HEK293 (cell line): Measurements from ENCODE around the gene TRAM2.

ENCODE experiments used
- SALL2 ChIP-seq: fragments of 450-650 bp; formaldehyde crosslinking; IDR thresholded peaks from 2 replicates; pipeline ENCODE4 v1.5.0; 2017; ENCODE audit warnings: missing biosample characterization, mild to moderate bottlenecking, missing genetic modification characterization, borderline replicate concordance
- SP2 ChIP-seq: fragments of 450-650 bp; formaldehyde crosslinking; IDR thresholded peaks from 2 replicates; pipeline ENCODE4 v1.5.1; 2016; ENCODE audit warnings: missing biosample characterization, missing genetic modification characterization
- SP3 ChIP-seq: fragments of 450-650 bp; formaldehyde crosslinking; IDR thresholded peaks from 2 replicates; pipeline ENCODE4 v1.5.1; 2016; ENCODE audit warnings: missing biosample characterization, missing genetic modification characterization
- TCF7L2 ChIP-seq: IDR thresholded peaks from 2 replicates; pipeline ENCODE4 v1.6.1; 2011; ENCODE audit warnings: low read depth, mild to moderate bottlenecking, inconsistent platforms, low read length, moderate library complexity, borderline replicate concordance
- ZEB2 ChIP-seq: fragments of 450-650 bp; formaldehyde crosslinking; IDR thresholded peaks from 2 replicates; pipeline ENCODE4 v1.5.1; 2016; ENCODE audit warnings: missing biosample characterization, missing genetic modification characterization
- ZNF121 ChIP-seq: fragments of 450-650 bp; formaldehyde crosslinking; IDR thresholded peaks from 2 replicates; pipeline ENCODE4 v1.5.1; 2016; ENCODE audit warnings: missing biosample characterization, missing genetic modification characterization
- ZNF138 ChIP-seq: fragments of 450-650 bp; formaldehyde crosslinking; IDR thresholded peaks from 2 replicates; pipeline ENCODE4 v1.5.1; 2016; ENCODE audit warnings: missing biosample characterization, missing genetic modification characterization, borderline replicate concordance
- ZNF266 ChIP-seq: fragments of 450-650 bp; formaldehyde crosslinking; IDR thresholded peaks from 2 replicates; pipeline ENCODE4 v1.5.1; 2016; ENCODE audit warnings: missing biosample characterization, missing genetic modification characterization, low read depth
- ZSCAN5A ChIP-seq: fragments of 450-650 bp; formaldehyde crosslinking; IDR thresholded peaks from 2 replicates; pipeline ENCODE4 v1.5.1; 2016; ENCODE audit warnings: missing biosample characterization, missing genetic modification characterization
- TF ChIP-seq, protein P1 (sequence below): fragments of 450-650 bp; formaldehyde crosslinking; IDR thresholded peaks from 2 replicates; pipeline ENCODE4; 2016; ENCODE audit warnings: missing biosample characterization, missing genetic modification characterization
- TF ChIP-seq, protein P2 (sequence below): fragments of 450-650 bp; formaldehyde crosslinking; IDR thresholded peaks from 2 replicates; pipeline ENCODE4 v1.5.1; 2016; ENCODE audit warnings: missing biosample characterization, missing genetic modification characterization
- TF ChIP-seq, protein P3 (sequence below): fragments of 450-650 bp; formaldehyde crosslinking; conservative IDR thresholded peaks from 2 replicates; pipeline ENCODE4 v1.5.1; 2016; ENCODE audit warnings: low read depth, missing biosample characterization, missing genetic modification characterization

DNA sequence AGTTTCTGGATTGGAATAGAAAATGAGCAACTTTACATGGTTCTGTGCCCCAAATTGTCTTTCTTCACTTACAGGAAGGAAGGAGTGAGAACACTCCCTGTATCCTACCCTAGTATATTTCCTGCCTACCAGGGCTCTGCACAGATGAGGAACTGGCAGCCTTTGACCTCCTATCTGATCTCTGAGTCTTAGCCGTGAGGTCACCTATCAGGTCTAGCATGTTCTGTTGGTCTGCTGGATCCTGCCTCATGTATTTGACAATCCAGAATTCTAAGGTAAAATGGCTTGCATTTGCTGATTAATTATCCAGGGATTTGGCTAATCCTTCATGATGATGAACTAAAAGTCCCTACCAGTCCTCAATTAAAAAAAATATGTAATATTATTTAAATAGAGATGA lies 35.0 kb upstream of the TRAM2 start:
- TF ChIP-seq, protein P1, sequence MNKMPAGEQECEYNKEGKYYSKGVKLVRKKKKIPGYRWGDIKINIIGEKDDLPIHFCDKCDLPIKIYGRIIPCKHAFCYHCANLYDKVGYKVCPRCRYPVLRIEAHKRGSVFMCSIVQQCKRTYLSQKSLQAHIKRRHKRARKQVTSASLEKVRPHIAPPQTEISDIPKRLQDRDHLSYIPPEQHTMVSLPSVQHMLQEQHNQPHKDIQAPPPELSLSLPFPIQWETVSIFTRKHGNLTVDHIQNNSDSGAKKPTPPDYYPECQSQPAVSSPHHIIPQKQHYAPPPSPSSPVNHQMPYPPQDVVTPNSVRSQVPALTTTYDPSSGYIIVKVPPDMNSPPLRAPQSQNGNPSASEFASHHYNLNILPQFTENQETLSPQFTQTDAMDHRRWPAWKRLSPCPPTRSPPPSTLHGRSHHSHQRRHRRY (tag by site-specific recombination): no peak
- TF ChIP-seq, protein P2, sequence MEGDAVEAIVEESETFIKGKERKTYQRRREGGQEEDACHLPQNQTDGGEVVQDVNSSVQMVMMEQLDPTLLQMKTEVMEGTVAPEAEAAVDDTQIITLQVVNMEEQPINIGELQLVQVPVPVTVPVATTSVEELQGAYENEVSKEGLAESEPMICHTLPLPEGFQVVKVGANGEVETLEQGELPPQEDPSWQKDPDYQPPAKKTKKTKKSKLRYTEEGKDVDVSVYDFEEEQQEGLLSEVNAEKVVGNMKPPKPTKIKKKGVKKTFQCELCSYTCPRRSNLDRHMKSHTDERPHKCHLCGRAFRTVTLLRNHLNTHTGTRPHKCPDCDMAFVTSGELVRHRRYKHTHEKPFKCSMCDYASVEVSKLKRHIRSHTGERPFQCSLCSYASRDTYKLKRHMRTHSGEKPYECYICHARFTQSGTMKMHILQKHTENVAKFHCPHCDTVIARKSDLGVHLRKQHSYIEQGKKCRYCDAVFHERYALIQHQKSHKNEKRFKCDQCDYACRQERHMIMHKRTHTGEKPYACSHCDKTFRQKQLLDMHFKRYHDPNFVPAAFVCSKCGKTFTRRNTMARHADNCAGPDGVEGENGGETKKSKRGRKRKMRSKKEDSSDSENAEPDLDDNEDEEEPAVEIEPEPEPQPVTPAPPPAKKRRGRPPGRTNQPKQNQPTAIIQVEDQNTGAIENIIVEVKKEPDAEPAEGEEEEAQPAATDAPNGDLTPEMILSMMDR (tag by site-specific recombination): no peak
- no peak for TF ChIP-seq ZNF138 (tag by site-specific recombination)
- no peak for TF ChIP-seq SALL2 (tag by site-specific recombination)
- TF ChIP-seq ZSCAN5A (tag by site-specific recombination): no peak
- TF ChIP-seq, protein P3, sequence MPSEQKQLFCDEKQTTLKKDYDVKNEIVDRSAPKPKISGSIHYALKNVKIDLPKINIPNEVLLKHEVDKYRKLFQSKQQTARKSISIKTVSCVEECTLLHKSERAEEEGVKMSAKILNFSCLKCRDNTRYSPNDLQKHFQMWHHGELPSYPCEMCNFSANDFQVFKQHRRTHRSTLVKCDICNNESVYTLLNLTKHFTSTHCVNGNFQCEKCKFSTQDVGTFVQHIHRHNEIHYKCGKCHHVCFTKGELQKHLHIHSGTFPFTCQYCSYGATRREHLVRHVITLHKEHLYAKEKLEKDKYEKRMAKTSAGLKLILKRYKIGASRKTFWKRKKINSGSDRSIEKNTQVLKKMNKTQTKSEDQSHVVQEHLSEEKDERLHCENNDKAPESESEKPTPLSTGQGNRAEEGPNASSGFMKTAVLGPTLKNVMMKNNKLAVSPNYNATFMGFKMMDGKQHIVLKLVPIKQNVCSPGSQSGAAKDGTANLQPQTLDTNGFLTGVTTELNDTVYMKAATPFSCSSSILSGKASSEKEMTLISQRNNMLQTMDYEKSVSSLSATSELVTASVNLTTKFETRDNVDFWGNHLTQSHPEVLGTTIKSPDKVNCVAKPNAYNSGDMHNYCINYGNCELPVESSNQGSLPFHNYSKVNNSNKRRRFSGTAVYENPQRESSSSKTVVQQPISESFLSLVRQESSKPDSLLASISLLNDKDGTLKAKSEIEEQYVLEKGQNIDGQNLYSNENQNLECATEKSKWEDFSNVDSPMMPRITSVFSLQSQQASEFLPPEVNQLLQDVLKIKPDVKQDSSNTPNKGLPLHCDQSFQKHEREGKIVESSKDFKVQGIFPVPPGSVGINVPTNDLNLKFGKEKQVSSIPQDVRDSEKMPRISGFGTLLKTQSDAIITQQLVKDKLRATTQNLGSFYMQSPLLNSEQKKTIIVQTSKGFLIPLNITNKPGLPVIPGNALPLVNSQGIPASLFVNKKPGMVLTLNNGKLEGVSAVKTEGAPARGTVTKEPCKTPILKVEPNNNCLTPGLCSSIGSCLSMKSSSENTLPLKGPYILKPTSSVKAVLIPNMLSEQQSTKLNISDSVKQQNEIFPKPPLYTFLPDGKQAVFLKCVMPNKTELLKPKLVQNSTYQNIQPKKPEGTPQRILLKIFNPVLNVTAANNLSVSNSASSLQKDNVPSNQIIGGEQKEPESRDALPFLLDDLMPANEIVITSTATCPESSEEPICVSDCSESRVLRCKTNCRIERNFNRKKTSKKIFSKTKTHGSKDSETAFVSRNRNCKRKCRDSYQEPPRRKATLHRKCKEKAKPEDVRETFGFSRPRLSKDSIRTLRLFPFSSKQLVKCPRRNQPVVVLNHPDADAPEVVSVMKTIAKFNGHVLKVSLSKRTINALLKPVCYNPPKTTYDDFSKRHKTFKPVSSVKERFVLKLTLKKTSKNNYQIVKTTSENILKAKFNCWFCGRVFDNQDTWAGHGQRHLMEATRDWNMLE (tag by site-specific recombination): no peak
- TF ChIP-seq TCF7L2: no peak
- TF ChIP-seq SP2 (tag by site-specific recombination): no peak
- TF ChIP-seq ZNF121: no peak
- TF ChIP-seq SP3: no peak
- TF ChIP-seq ZNF266 (tag by site-specific recombination): no peak
- TF ChIP-seq ZEB2 (tag by site-specific recombination): no peak
